IMR-90 (cell line): ENCODE measurements around the gene NOL9. TPM values are rescaled to one million over a fixed set of nuclear protein-coding genes. Genes with fewer than 3 reads are reported as not detected.

Experiments
- ATAC-seq: fragments of 200-7000 bp; cut with Tn5 transposase; 2 replicates; pipeline ENCODE4 v1.9.1; 2020; ENCODE audit warnings: low read depth, mild to moderate bottlenecking, moderate library complexity
- BruUV-seq: library from RNA; stranded (reverse); fragments of 400-500 nt; replicated peaks from 2 replicates; lab custom pipeline; 2021; lab: Mats Ljungman, UMichigan
- CTCF ChIA-PET: fragments of 300-600 bp; formaldehyde crosslinking; extraction: SDS; loops from one replicate; lab custom pipeline; 2021; ENCODE audit warnings: antibody characterized with exemption; lab: Yijun Ruan, JAX
- POLR2A ChIA-PET: fragments of 300-600 bp; sonication (Branson Sonifier 250); formaldehyde crosslinking; loops from one replicate; lab custom pipeline; 2022; ENCODE audit warnings: antibody characterized with exemption; ENCODE audit not compliant: unreplicated experiment; lab: Charles Lee
- DNase-seq: peaks from one replicate; pipeline ENCODE4 v3.0.0; 2013
- H2AFZ ChIP-seq: replicated peaks from 2 replicates; pipeline ENCODE3; 2013; ENCODE audit warnings: low read length, mild to moderate bottlenecking; ENCODE audit not compliant: poor library complexity
- H2AK5ac ChIP-seq: 2 replicates; pipeline ENCODE4 v1.6.1; 2013; ENCODE audit warnings: low read depth, low read length, inconsistent platforms
- H2AK9ac ChIP-seq: replicated peaks from 2 replicates; pipeline ENCODE3; 2013; ENCODE audit warnings: mild to moderate bottlenecking, low read depth, low read length, moderate library complexity; ENCODE audit not compliant: poor library complexity
- H2BK120ac ChIP-seq: 2 replicates; pipeline ENCODE4 v1.6.1; 2013; ENCODE audit warnings: low read depth, low read length, inconsistent platforms
- H2BK15ac ChIP-seq: 3 replicates; pipeline ENCODE4 v1.6.1; 2013; ENCODE audit warnings: low read depth, low read length, inconsistent platforms
- H2BK20ac ChIP-seq: 2 replicates; pipeline ENCODE4 v1.6.1; 2013; ENCODE audit warnings: low read depth, mild to moderate bottlenecking, inconsistent platforms, low read length, moderate library complexity
- H2BK5ac ChIP-seq: 2 replicates; pipeline ENCODE4 v1.6.1; 2013; ENCODE audit warnings: mild to moderate bottlenecking, low read depth, low read length, inconsistent platforms; ENCODE audit not compliant: poor library complexity, severe bottlenecking
- H3K14ac ChIP-seq: replicated peaks from 2 replicates; pipeline ENCODE4 v1.6.1; 2013; ENCODE audit warnings: low read depth, low read length, inconsistent platforms
- H3K18ac ChIP-seq: 2 replicates; pipeline ENCODE4 v1.6.1; 2013; ENCODE audit warnings: low read depth, low read length, control low read depth
- H3K23ac ChIP-seq: 2 replicates; pipeline ENCODE4 v1.6.1; 2013; ENCODE audit warnings: low read depth, low read length, inconsistent platforms
- H3K27ac ChIP-seq: 2 replicates; pipeline ENCODE4 v1.5.1; 2013; ENCODE audit warnings: mild to moderate bottlenecking, control low read depth, low read length; ENCODE audit not compliant: insufficient read depth
- H3K27me3 ChIP-seq: 2 replicates; pipeline ENCODE4 v1.6.1; 2013; ENCODE audit warnings: low read length; ENCODE audit not compliant: control insufficient read depth, insufficient read depth
- H3K36me3 ChIP-seq: 2 replicates; pipeline ENCODE4 v1.6.1; 2013; ENCODE audit warnings: low read length, mixed read lengths; ENCODE audit not compliant: control insufficient read depth, insufficient read depth
- H3K4ac ChIP-seq: 2 replicates; pipeline ENCODE4 v1.6.1; 2013; ENCODE audit warnings: low read depth, low read length, inconsistent platforms
- H3K4me1 ChIP-seq: 2 replicates; pipeline ENCODE4 v1.6.1; 2013; ENCODE audit warnings: low read length, mixed read lengths; ENCODE audit not compliant: control insufficient read depth, insufficient read depth
- H3K4me2 ChIP-seq: 2 replicates; pipeline ENCODE4 v1.6.1; 2013; ENCODE audit warnings: low read depth, mild to moderate bottlenecking, control low read depth, low read length, moderate library complexity
- H3K4me3 ChIP-seq: 2 replicates; pipeline ENCODE4 v1.5.1; 2013; ENCODE audit warnings: low read depth, mild to moderate bottlenecking, control low read depth, low read length, moderate library complexity; ENCODE audit not compliant: insufficient read depth
- H3K56ac ChIP-seq: 2 replicates; pipeline ENCODE4 v1.6.1; 2013; ENCODE audit warnings: low read length, inconsistent platforms; ENCODE audit not compliant: insufficient read depth; ENCODE audit errors: extremely low read depth
- H3K79me1 ChIP-seq, 2 experiments: 2 replicates each; pipeline ENCODE4 v1.6.1; 2013; ENCODE audit warnings: low read length in 2 of 2, inconsistent platforms in 1 of 2, low read depth in 1 of 2
- H3K9ac ChIP-seq: 2 replicates; pipeline ENCODE4 v1.6.1; 2013; ENCODE audit warnings: low read depth, low read length, control low read depth
- H3K9me1 ChIP-seq: 2 replicates; pipeline ENCODE4 v1.6.1; 2013; ENCODE audit warnings: low read length, inconsistent platforms; ENCODE audit not compliant: insufficient read depth
- H3K9me3 ChIP-seq: 2 replicates; pipeline ENCODE4 v1.6.1; 2013; ENCODE audit warnings: low read length; ENCODE audit not compliant: control insufficient read depth, insufficient read depth
- H4K20me1 ChIP-seq: 2 replicates; pipeline ENCODE4 v1.6.1; 2013; ENCODE audit warnings: low read length, inconsistent platforms; ENCODE audit not compliant: insufficient read depth
- H4K5ac ChIP-seq: 2 replicates; pipeline ENCODE4 v1.6.1; 2013; ENCODE audit warnings: mild to moderate bottlenecking, low read depth, low read length, control low read depth
- H4K8ac ChIP-seq, 2 experiments: 2 replicates each; pipeline ENCODE4 v1.6.1; 2013; ENCODE audit warnings: low read depth in 2 of 2, low read length in 2 of 2, control low read depth in 1 of 2, inconsistent platforms in 1 of 2
- H4K91ac ChIP-seq: 2 replicates; pipeline ENCODE4 v1.6.1; 2013; ENCODE audit warnings: low read depth, low read length, inconsistent platforms; ENCODE audit not compliant: insufficient read depth
- MXI1 ChIP-seq: IDR thresholded peaks from 2 replicates; pipeline ENCODE4 v1.6.1; 2012; ENCODE audit warnings: low read depth, mild to moderate bottlenecking, low read length, moderate library complexity, borderline replicate concordance
- RAD21 ChIP-seq: IDR thresholded peaks from 2 replicates; pipeline ENCODE4 v1.6.1; 2012; ENCODE audit warnings: low read length, improper control_type of control experiment
- WGBS, 2 experiments: methylation state at CpG; one replicate each; pipeline versions ENCODE4 v1.1.5 to v1.1.7; 2013; ENCODE audit warnings: missing lambda C conversion rate in 2 of 2; ENCODE audit not compliant: insufficient read length in 1 of 2; ENCODE audit errors: extremely low coverage in 2 of 2; 5-methylcytosine and 5-hydroxymethylcytosine counted together
- dilution Hi-C: fragments of 300-500 bp; cut with HindIII; formaldehyde crosslinking; loops from one replicate; pipeline ENCODE4 v1.14.3; 2018; ENCODE audit warnings: low sequenced_read_pairs; ENCODE audit not compliant: unreplicated experiment
- in situ Hi-C: fragments of 300-500 bp; cut with MboI; formaldehyde crosslinking; loops from 3 replicates; pipeline ENCODE4 v1.14.3; 2019; ENCODE audit warnings: low sequenced_read_pairs, inconsistent platforms, mixed read lengths
- intact Hi-C: fragments of 100-400 bp; cut with micrococcal nuclease; formaldehyde crosslinking; loops from 2 replicates; pipeline ENCODE4 v1.10.0; 2022
- polyA plus RNA-seq, 3 experiments: library from polyadenylated mRNA; depleted of rRNA; stranded (reverse); fragments of >200 nt; gene quantifications; 2 replicates each; pipeline ENCODE4 v1.2.3, GENCODE V29; 2012; ENCODE audit warnings: low replicate concordance in 1 of 3
- total RNA-seq: library from RNA; depleted of rRNA; stranded (reverse); fragments of >200 nt; gene quantifications from 2 replicates; pipeline ENCODE4 v1.2.3, GENCODE V29; 2012

NOL9 gene
- total and polyA plus RNA-seq, 2 of the 4 experiments (the other 2 are of a cell fraction): 13.0 to 19.2 TPM

DNA sequence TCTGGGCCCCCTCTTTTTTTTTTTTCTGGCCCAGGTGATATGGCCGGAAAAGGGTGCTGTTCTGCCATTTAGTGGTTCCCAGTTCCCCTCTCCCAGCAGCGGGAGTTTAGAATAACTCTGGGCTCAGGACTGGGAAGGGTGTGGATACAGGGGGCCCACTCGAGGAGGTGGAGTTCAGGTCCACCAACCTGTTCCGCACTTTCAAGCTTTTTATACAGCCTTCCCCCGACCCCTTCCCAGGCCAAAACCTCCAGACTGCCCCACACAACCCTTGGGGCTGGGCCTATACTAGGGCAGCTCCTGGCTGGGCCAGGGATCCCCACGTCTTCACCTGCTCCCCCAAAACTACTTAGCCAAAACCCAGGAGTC is 63.2 kb downstream of the NOL9 start:
- Histone ChIP-seq H2AK9ac (peak overlapping the region; percentile 99), H2BK120ac (peak overlapping the region; percentile 67; the same call in 1 of the 2 replicates), H3K27me3 (no peaks in the 10 kb centered on the region), H3K79me1 (peaks cover 0 to 20% of the 10 kb centered on the region in 2 experiments; a peak in 1 of 4 replicates), H4K20me1 (peaks cover 6% of the 10 kb centered on the region; the same call in 1 of the 2 replicates), H3K56ac (peak overlapping the region; percentile 2; the same call in 1 of the 2 replicates), H3K9me1 (0 out of 2 replicates have a peak, but pooled peaks cover 2% of the 10 kb centered on the region), H2BK15ac (no peak overlapping the region), H3K23ac (peak overlapping the region; percentile 31; the same call in 1 of the 2 replicates), H2BK5ac (peak overlapping the region; percentile 53), H4K8ac (peak overlapping the region; percentile 46 to 86), H3K4ac (peak overlapping the region; percentile 94), H3K36me3 (no peaks in the 10 kb centered on the region), H3K27ac (peak overlapping the region; percentile 80), H2AK5ac (peak overlapping the region; percentile 30), H3K4me1 (peaks cover 14% of the 10 kb centered on the region), H4K91ac (peak overlapping the region; percentile 36), H3K14ac (peak overlapping the region; percentile 73), H3K9me3 (no peaks in the 10 kb centered on the region), H2AFZ (peak overlapping the region; percentile 95), H3K4me3 (peak overlapping the region; percentile 66), H2BK20ac (peak overlapping the region; percentile 40; the same call in 1 of the 2 replicates), H4K5ac (peak overlapping the region; percentile 28; the same call in 1 of the 2 replicates), H3K4me2 (peak overlapping the region; percentile 58), H3K9ac (peak overlapping the region; percentile 71), H3K18ac (no peak overlapping the region)
- POLR2A ChIA-PET: no interaction called here
- 40% methylated on average over 1 of the region's 6 CpGs; no CpG with 5 or more reads in 1 of the 2 experiments for WGBS, 2 experiments
- no peak for ATAC-seq
- in situ Hi-C loops: loop anchor here (10.0 kb wide), 1 partner anchor 154 kb away; no protein-coding TSS in a partner anchor
- CTCF ChIA-PET: no interaction called here
- intact Hi-C loops: loop anchor here (5.0 kb wide), 1 partner anchor 244 kb away; no protein-coding TSS in a partner anchor
- no TSS peak for BruUV-seq
- no peak for DNase-seq
- TF ChIP-seq MXI1 (0 out of 2 replicates have a peak, but pooled peaks have one; percentile 6), RAD21 (no peak)
- dilution Hi-C loops: no loop called here
